GM18951 (cell line): ENCODE data around the gene USP3.
A peak's percentile ranks its signal among the peaks of the same experiment; 100 is the strongest.

Source experiments
- POLR2A ChIP-seq: IDR thresholded peaks from 4 replicates; pipeline ENCODE4 v1.6.1; 2011; ENCODE audit warnings: mild to moderate bottlenecking; ENCODE audit not compliant: insufficient read length, insufficient read depth; ENCODE audit errors: extremely low read depth
- in situ Hi-C: fragments of 300-500 bp; cut with MboI; formaldehyde crosslinking; loops from one replicate; pipeline ENCODE4 v1.12.0; 2022; ENCODE audit warnings: low sequenced_read_pairs, mixed read lengths, inconsistent platforms; ENCODE audit not compliant: unreplicated experiment

The USP3 gene

GRCh38 chr15:63504979-63505841 lies 817 bp downstream of the USP3 start:
- in situ Hi-C loops, result no loop called here
- TF ChIP-seq POLR2A, result peak; percentile 29

GRCh38 chr15:63505842-63506222 lies 1.4 kb downstream of the USP3 start:
- TF ChIP-seq POLR2A, result no peak
- in situ Hi-C loops, result no loop called here

- TF ChIP-seq POLR2A, result no peak
- in situ Hi-C loops, result no loop called here
Measured at GRCh38 chr15:63506537-63507035, 2.2 kb downstream of the USP3 start.

GRCh38 chr15:63507878-63508818 lies 3.8 kb downstream of the USP3 start:
- in situ Hi-C loops, result no loop called here
- no peak for TF ChIP-seq POLR2A

GRCh38 chr15:63509056-63509954 lies 4.9 kb downstream of the USP3 start:
- no peak for TF ChIP-seq POLR2A
- in situ Hi-C loops, result no loop called here

- TF ChIP-seq POLR2A, result no peak
- in situ Hi-C loops, result no loop called here
Measured at GRCh38 chr15:63509955-63510940, 5.9 kb downstream of the USP3 start.

- TF ChIP-seq POLR2A, result no peak
- in situ Hi-C loops, result no loop called here
Measured at GRCh38 chr15:63512148-63512547, 7.8 kb downstream of the USP3 start.

GRCh38 chr15:63513271-63513670 lies 8.9 kb downstream of the USP3 start:
- no peak for TF ChIP-seq POLR2A
- in situ Hi-C loops, result no loop called here

GRCh38 chr15:63513728-63514127 lies 9.3 kb downstream of the USP3 start:
- no peak for TF ChIP-seq POLR2A

GRCh38 chr15:63514531-63514943 lies 10.1 kb downstream of the USP3 start:
- in situ Hi-C loops, result no loop called here

More at GRCh38 chr15:63513728-63514127, 9.3 kb downstream of the USP3 start:
- in situ Hi-C loops, result no loop called here

GRCh38 chr15:63517202-63517601 lies 12.8 kb downstream of the USP3 start:
- in situ Hi-C loops, result no loop called here
- TF ChIP-seq POLR2A, result no peak

More at GRCh38 chr15:63514531-63514943, 10.1 kb downstream of the USP3 start:
- no peak for TF ChIP-seq POLR2A

- TF ChIP-seq POLR2A, result no peak
- in situ Hi-C loops, result no loop called here
Measured at GRCh38 chr15:63517628-63518027, 13.2 kb downstream of the USP3 start.

GRCh38 chr15:63519041-63519440 lies 14.6 kb downstream of the USP3 start:
- TF ChIP-seq POLR2A, result no peak
- in situ Hi-C loops, result no loop called here
